Fibroblast of skin of right biceps (primary cell): ENCODE data around the gene ANKDD1B.
"Not testable (repeated sequence)": the region's sequence is repeated elsewhere in the genome, so short reads cannot be mapped to it uniquely, and the experiment has no call there.

Experiments used
- DNase-seq: peaks from one replicate; pipeline ENCODE4 v3.0.0-alpha.2; 2013

ANKDD1B gene

GRCh38 chr5:75611311-75612225, at the start of gene ANKDD1B:
Gene ANKDD1B, plus strand, starts transcription at chr5:75611453. Its CDS starts 182 bp downstream, at chr5:75611635.
- DNase-seq: peak; percentile 51

GRCh38 chr5:75565991-75566709, 45.1 kb upstream of the ANKDD1B start:
- not testable (repeated sequence) for DNase-seq

DNA sequence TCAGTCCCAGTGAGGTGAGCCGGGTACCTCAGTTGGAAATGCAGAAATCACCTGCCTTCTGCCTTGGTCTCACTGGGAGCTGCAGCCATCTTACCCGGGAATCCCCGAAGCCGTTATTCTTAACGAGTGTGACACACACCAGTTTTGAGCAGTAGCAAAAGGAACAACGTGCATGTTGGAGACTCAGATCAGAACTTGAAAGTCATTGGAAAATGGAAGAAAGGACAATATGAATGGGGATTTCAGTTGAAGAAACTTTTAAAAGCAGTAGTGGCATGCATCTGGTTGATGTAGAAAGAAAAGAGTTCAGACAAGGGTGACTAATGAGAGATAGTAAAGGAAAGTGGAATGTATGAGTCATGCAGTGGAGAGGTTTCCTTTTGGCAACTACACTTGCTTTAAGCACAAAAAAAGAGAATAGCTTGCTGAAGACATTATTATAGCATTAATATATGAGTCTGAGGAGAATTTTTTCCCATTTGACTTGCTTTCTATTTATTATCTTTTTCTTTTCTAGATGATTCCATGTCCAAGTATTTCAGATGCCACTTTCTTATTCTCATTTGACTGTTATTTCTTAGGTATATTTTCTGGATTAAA, 44.4 kb upstream of the ANKDD1B start:
- DNase-seq: peak; percentile 91

GRCh38 chr5:75567710-75568109, 43.5 kb upstream of the ANKDD1B start:
- peak; percentile 22 for DNase-seq

- no peak for DNase-seq
Observed at GRCh38 chr5:75568202-75568601, 43.1 kb upstream of the ANKDD1B start.

DNA sequence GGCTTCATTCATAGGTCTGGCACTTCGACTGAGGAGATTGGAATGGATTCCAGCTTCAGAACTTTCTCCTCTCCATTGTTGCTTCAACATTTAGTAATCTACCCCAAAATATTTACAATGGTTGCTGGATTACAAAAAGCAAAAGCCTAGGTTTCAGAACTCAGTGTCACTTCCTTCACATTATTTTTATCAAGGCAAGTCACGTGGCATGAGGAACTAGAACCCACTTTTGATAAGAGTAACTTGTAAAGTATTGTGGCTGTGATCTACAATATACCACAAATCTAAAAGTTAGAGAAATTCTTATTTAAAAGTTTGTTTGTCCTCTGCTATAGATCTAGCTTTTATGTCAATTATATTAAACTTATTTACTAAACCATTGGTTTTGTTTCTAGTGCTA, 39.7 kb upstream of the ANKDD1B start:
- DNase-seq: no peak

DNA sequence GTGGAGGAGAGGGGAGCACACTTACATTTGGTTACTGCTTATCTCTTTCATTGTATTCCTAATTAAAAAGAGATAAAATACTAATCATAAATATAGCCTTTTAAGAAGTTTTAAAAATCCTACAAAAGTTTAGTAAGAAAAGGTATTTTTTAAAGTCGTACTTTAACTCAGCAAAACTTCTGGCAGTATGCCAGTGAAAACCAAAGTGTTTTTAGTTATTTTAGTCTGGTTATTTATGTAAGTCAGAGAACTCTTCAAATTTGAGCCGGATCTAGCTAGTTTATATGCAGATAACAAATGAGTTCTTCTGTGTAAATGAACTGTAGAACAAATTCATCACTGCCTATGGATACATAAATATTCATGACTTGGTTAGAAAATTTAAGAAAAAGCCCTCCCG, 36.5 kb upstream of the ANKDD1B start:
- DNase-seq: no peak

- DNase-seq: not testable (repeated sequence)
Observed at GRCh38 chr5:75578280-75578679, 33.0 kb upstream of the ANKDD1B start.

GRCh38 chr5:75584641-75585040, 26.6 kb upstream of the ANKDD1B start:
- no peak for DNase-seq

DNA sequence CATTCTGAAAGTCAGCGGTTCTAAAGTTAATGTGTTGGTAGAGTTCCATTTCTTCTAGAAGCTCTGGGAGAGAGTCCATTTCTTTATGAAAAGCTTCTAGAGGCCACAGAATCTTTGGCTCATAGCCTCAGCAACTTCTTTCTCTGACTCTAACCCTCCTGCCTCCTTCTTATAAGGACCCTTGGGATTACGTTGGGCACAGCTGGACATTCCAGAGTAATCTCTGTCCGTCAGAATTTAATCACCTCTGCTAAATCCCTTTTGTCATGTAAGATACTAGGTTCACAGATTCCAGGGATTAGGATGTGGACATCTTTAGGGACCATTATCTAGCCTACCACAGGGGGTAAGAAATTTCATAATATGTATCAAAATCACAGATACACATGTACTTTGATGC, 22.6 kb upstream of the ANKDD1B start:
- peak; percentile 35 for DNase-seq

DNA sequence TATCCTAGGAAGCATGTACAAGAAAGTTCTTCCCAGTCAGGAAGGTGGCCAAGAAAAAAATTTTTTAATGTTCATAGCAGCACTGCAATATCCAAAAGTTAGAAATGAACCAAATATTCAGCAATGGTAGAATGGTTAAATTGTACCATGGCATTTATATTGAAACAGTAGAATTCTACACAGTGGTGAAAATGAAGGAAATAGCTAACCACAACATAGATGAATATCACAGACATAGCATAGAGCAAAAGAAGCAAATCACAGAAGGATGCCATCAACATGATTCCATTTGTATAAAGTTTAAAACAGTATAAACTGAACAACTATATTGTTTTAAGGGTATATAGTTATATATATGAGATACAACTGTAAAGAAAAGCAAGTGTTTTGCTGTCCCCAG, 10.7 kb upstream of the ANKDD1B start:
- no peak for DNase-seq

GRCh38 chr5:75601567-75601966, 9.7 kb upstream of the ANKDD1B start:
- DNase-seq: no peak

GRCh38 chr5:75601996-75602395, 9.3 kb upstream of the ANKDD1B start:
- peak; percentile 39 for DNase-seq

GRCh38 chr5:75603371-75603770, 7.9 kb upstream of the ANKDD1B start:
- peak; percentile 76 for DNase-seq

DNA sequence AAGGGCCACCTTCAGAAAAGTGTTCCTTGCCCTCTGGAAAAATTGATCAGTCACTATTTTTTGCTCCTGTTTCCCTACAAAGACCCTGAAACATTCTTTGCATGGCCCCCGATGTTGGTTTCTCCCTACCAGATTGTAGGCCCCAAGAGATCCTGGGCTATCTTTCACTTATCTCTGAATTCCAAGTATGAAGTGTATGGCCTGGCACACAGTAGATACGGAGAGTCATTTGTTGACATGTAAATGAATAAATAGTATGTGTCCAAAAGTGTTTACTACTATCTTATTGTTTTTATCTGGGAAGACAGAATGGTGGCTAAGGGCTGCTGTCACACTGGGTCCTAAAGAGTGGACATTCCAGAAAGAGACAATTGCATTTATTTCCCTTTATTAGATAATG, 7.4 kb upstream of the ANKDD1B start:
- no peak for DNase-seq

- not testable (repeated sequence) for DNase-seq
Observed at GRCh38 chr5:75607341-75607740, 3.9 kb upstream of the ANKDD1B start.

GRCh38 chr5:75608870-75609269, 2.4 kb upstream of the ANKDD1B start:
- no peak for DNase-seq

DNA sequence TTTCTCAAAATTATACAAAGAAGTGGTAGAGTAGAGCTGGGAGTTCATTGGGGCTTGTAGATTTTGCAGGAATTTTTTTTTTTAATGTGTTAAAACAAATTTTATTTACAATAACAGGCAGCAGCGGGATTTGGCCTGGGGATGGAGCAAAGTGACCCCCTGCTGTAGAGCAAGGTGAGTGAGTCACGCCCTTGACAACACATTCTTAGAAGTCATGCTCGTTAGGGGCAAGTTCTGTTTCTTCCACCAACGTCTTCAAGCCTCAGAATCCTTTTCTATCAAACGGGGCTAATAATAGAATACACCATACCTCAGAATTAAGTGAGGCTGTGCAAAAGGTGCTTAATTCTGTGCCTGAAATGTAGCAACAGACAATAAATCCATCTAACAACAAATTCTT, 1.1 kb upstream of the ANKDD1B start:
- no peak for DNase-seq

GRCh38 chr5:75610859-75611310, 368 bp upstream of the ANKDD1B start:
- DNase-seq: not testable (repeated sequence)

- DNase-seq: no peak
Observed at GRCh38 chr5:75612226-75612569, 945 bp downstream of the ANKDD1B start.

- no peak for DNase-seq
Observed at GRCh38 chr5:75612901-75613300, 1.6 kb downstream of the ANKDD1B start.

DNA sequence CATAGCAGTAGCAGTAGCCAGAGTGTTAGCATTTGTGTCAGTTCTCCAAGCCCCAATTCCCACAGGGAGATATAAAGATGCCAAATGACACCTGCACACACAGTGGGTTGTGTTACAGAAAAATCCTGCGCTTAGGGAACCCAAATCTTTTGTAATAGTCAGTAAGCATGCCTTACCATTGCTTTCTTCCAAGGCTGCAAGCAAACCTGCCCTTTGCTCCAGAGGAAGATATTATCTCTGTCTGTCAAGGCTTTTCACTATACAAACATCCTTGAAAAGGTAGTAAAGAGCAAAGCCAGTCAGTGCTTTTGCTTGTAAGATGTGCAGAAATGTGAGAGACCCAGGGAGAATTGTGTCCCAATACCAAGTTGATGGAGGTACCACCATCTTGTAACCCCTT, 2.9 kb downstream of the ANKDD1B start:
- DNase-seq: no peak

DNA sequence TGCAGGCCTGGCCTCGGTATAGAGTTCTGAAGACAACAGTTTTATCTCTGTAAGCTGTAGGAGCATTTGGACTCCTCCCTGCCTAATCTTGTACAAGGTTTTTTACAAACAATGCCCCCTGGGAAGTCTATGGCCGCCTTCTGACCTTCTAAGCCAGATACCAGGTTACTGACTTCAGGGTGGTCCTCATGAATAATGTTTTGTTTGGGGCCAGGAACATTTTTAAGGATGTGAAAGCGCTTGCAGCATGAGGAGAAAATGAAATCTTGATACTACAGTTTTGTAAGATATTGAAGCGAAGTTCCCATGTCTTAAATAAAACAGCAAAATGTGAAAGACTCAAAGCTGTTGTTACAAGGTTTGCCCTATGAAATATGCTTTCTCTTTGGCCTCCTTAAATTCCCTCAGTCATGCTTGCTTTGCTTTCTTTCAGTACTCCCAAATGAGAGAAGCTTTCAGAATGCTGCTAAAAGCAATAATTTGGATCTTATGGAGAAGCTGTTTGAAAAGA, 5.2 kb downstream of the ANKDD1B start:
- no peak for DNase-seq
